ENCODE results near the gene GALNT7.

- TF ChIP-seq GABPA (IDR thresholded peaks at IDR 0.05 in 1 of 2, conservative IDR thresholded peaks at IDR 0.05 in 1 of 2) (no peak), CTCF (IDR thresholded peaks at IDR 0.05; ENCODE audit: low read depth, low read length, missing input control) (no peak), REST (IDR thresholded peaks at IDR 0.05) (no peak), RAD21 (IDR thresholded peaks at IDR 0.05) (no peak), MAX (IDR thresholded peaks at IDR 0.05) (no peak), SP1 (IDR thresholded peaks at IDR 0.05) (no peak), ZBTB33 (IDR thresholded peaks at IDR 0.05) (no peak), YY1 (IDR thresholded peaks at IDR 0.05) (no peak)
Measured at GRCh38 chr4:173345648-173346047, 177.0 kb downstream of the GALNT7 start.
